Suppressor macrophage treated with lipopolysaccharide for 1 hour (primary cell): ENCODE measurements around the gene EIF3J.
"Not testable (repeated sequence)": the region's sequence is repeated elsewhere in the genome, so short reads cannot be mapped to it uniquely, and the experiment has no call there.

Experiments
- DNase-seq, 3 donors: peaks; one replicate each; pipeline ENCODE4 v3.0.0-alpha.2; 2020 to 2022

The EIF3J gene

GRCh38 chr15:44536962-44537734, at the start of gene EIF3J:
Gene EIF3J (plus strand): TSS chr15:44537147. CDS start chr15:44537195, 48 bp downstream.
- DNase-seq = peak; percentile 97 to 98 (median 98)

- DNase-seq = peak; percentile 22 to 53 (median 52)
These were observed 47.5 kb upstream of the EIF3J start for GRCh38 chr15:44489464-44489863.

- DNase-seq = no peak
These were observed 46.3 kb upstream of the EIF3J start for GRCh38 chr15:44490622-44491021.

- no peak for DNase-seq
These were observed 44.9 kb upstream of the EIF3J start for GRCh38 chr15:44492040-44492439.

- DNase-seq = no peak
These were observed 44.3 kb upstream of the EIF3J start for GRCh38 chr15:44492672-44493071.

- DNase-seq = no peak
These were observed 41.4 kb upstream of the EIF3J start for GRCh38 chr15:44495562-44495961.

- no peak for DNase-seq
These were observed 36.4 kb upstream of the EIF3J start for GRCh38 chr15:44500555-44500954.

- DNase-seq = peak; percentile 22 to 69 (median 57)
These were observed 35.1 kb upstream of the EIF3J start for GRCh38 chr15:44501768-44502366.

- no peak for DNase-seq
These were observed 20.5 kb upstream of the EIF3J start for GRCh38 chr15:44516436-44516835.

- DNase-seq = no peak
These were observed 17.4 kb upstream of the EIF3J start for GRCh38 chr15:44519537-44519936.

- DNase-seq = no peak
These were observed 11.9 kb upstream of the EIF3J start for GRCh38 chr15:44525018-44525417.

- DNase-seq = no peak
These were observed 9.7 kb upstream of the EIF3J start for GRCh38 chr15:44527241-44527640.

GRCh38 chr15:44529864-44530604, 6.9 kb upstream of the EIF3J start:
- DNase-seq = no peak

GRCh38 chr15:44530653-44531052, 6.3 kb upstream of the EIF3J start:
- DNase-seq = no peak

GRCh38 chr15:44532275-44532674, 4.7 kb upstream of the EIF3J start:
- not testable (repeated sequence) for DNase-seq

- DNase-seq = peak in 1 of 3 donors; percentile 22
These were observed 4.3 kb upstream of the EIF3J start for GRCh38 chr15:44532689-44533088.

GRCh38 chr15:44535092-44535491, 1.9 kb upstream of the EIF3J start:
- no peak for DNase-seq

GRCh38 chr15:44535523-44536301, 1.2 kb upstream of the EIF3J start:
- DNase-seq = peak in 1 of 3 donors; percentile 35

GRCh38 chr15:44536302-44536961, 515 bp upstream of the EIF3J start:
- peak; percentile 90 to 93 (median 92) for DNase-seq

- peak; percentile 29 to 46 (median 40) for DNase-seq
These were observed 841 bp downstream of the EIF3J start for GRCh38 chr15:44537735-44538240.

- peak; percentile 59 to 66 (median 64) for DNase-seq
These were observed 4.5 kb downstream of the EIF3J start for GRCh38 chr15:44541282-44541958.
